GM18951 (cell line): ENCODE data around the gene CASZ1.

ENCODE experiments used
- POLR2A ChIP-seq: IDR thresholded peaks from 4 replicates; pipeline ENCODE4 v1.6.1; 2011; ENCODE audit warnings: mild to moderate bottlenecking; ENCODE audit not compliant: insufficient read length, insufficient read depth; ENCODE audit errors: extremely low read depth
- in situ Hi-C: fragments of 300-500 bp; cut with MboI; formaldehyde crosslinking; loops from one replicate; pipeline ENCODE4 v1.12.0; 2022; ENCODE audit warnings: low sequenced_read_pairs, mixed read lengths, inconsistent platforms; ENCODE audit not compliant: unreplicated experiment

Gene CASZ1

DNA sequence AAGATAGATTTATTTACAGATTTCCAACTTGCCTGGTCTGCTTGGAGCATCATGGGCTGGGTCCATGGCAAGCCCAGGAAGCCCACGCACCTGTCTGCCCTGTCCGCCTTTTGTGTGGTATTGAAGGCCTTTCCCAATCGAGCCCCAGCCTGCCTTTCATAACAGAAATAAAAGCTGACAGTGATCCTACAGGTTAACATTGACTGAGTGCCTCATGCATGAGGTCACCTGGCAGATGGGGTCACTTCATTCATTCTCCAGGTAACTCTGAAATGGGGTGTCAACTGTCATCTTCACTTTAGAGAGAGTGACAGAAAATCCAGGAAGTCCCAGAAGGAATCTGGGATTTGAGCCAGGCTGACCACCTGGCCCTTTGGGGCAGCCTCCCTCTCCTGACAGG lies 36.3 kb upstream of the CASZ1 start:
- TF ChIP-seq POLR2A, result no peak
- in situ Hi-C loops, result no loop called here

DNA sequence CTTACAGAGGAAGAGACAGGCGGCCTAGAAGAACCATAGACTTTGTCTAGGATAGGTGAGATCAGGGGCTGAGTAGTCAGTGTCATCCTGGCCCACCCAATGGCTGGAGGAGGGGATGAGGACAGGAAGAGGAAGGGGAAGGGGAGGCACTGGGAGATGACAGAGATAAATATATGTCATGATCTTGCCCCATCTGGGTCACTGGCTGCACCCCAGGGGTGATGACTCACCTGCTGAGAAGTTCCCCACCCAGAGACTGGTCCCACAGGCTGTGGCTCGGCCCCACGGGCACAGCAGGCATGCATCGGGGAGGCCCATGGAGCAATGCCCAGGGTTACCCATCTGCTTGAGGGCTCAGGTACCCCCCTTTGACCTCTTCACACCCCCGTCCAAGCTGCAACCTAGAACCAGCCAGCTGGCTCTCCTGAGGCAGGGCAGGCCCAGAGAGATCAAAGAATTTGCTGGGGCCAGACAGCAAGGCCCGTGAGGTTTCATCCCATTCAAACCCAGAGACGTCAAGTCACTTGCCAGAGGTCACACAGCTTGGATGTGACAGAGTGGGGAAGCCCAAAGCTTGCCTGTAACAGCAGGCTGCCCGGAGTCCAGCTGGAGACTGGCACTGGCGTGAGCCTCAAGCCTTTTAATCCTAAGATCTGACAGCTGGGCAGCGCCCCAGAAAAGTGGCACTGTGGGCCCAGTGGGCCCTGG lies 34.7 kb upstream of the CASZ1 start:
- TF ChIP-seq POLR2A, result no peak
- in situ Hi-C loops, result no loop called here

DNA sequence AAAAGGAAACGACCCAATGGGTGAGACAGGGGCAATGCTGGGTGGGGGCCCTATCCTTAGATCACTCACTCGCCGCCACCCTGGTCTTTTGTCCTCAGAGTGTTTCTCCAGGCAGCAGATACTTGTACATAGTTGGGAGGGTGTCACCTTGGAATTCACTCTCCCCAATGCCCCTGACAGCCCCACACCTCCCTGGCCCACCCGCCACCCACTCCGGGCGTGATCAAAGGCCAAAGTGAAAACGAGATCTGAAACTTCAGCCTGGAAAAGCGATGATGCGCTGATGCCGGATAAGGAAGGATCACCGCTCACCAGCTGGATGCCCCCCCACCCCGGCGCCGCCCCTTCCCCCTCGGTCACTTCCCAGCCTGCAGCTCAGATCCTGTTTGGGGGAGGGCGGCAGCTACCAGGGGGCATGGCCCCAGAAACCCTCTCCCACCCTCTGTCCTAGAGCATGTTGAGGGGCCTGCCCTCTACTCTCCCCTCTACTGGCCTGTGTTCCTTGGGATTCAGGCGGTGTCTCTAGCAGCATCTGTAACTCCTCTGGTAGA lies 33.6 kb upstream of the CASZ1 start:
- no peak for TF ChIP-seq POLR2A
- in situ Hi-C loops, result no loop called here

DNA sequence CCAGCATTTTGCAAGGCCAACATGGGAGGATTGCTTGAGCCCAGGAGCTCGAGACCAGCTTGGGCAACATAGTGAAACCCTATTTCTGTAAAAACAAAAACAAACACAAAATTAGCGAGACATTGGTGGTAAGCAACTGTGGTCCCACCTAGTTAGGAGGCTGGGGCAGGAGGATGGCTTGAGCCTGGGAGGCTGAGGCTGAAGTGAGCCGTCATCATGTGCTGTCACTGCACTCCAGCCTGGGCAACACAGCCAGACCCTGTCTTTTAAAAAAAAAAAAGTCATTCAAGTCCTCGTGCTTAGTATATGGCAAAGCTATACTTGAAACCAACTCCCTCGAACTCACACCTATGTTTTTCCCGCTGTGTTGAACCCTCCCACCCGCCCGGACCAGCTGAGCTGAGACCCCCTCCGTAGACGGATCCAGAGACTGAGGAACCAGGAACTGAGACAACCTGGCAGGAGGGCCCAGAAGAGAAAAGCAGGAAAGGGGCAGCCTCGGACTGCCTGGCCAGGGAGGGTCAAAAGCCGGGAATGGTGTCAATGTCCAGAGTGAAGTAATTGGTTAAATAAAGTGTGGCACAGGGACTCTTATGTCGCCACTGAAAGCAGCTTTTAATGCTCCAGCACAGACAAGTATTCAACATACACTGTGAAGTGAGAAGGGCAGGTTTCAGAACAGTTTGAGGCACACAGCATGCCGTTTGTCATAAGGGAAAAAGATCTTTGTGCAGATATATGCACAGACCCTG lies 32.8 kb upstream of the CASZ1 start:
- in situ Hi-C loops, result no loop called here
- TF ChIP-seq POLR2A, result no peak

DNA sequence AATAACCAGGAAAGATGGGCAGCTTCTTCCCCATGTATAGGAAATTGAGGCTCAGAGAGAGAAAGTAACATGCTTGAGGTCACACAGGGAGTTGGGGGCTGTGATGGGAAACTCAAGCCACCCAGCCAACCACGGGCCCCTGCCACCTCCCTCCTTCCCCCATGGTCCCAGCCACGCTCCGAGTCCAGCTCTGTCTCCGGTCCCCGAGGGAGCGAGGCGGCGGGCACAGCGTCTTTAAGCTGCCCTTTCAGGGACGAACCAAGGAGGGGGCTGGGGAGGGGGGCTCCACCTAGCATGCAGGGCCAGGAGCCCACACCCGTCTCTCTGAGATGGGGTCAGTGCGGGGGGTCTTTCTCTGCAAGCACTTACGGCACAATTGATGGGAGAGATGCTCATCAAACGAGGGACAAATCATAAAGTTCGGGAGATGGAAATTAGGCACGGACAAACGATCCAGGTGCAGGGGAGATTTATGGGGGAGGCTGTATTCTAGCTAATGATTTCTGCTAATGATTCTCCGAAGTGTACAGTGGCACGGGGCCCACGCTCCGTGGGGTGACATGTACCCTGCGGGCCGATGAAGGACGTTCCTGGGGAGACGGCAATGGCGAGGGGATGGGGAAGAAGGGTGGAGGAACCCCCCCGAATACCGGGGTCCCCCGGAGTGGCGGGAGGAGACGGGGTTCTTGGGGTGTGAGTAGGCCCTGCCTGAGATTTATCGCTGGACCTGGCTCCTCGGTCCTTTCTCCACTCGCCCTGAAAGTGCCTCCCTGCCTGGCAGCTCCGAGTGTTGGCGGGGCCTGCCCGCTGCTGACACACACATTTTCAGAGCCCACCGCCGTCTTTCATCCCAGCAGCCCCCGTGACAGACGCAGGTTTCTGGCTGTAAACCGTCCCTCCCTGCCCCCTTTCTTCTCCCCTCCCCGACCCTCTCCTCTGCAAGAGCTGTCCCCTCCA lies 31.2 kb upstream of the CASZ1 start:
- no peak for TF ChIP-seq POLR2A
- in situ Hi-C loops, result no loop called here

DNA sequence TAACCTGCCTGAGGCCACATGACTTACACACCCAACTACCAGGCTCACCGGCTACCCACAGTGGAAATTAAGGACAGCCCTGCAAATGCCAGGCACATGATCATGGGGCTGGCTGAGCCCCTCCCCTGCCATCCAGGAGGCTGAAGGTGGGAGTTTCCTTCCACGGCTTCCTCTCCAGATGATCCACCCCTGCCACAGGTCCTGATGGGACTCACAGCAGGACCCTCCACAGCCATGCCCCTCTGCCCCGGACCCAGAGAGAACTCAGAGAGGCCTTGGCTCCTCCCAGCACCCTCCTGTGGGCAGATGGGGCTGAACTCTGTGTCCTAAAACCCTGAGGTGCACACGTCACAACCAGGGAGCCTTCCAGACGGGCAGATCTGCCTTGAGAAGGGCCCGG lies 29.1 kb upstream of the CASZ1 start:
- TF ChIP-seq POLR2A, result no peak
- in situ Hi-C loops, result no loop called here

DNA sequence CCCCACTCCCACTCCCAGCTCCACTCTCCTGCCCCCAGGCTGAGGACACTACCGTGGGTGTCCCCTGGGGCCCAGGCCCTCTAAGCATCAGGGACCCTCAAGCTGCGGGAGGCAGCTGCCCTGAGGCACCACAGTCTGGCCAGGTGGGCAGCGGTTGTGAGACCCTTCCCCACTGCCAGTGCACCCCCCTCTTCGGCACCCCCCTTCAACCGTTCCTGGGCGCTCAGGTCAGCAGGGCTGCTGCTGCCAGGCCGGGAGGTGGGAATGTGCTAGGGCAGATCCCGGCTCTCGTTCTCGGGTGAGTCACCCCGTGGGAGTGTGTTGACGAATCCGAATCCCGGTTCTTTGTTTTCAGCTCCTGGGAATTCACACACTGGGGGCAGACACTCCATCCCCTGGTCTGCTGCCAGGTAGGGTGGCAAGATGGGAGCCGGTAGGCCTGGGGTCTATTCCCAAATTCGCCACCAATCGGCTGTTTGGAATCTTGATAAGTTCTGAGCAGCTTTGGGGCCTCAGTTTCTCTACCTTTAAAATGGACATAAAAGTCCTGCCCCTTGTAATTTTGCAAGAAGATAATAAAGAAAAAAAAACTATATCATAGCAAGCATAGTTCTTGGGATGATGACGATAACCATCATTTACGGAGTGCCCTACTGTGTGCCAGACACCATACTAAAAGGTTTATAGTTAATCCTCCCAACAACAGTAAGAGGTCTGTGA lies 28.5 kb upstream of the CASZ1 start:
- no peak for TF ChIP-seq POLR2A
- in situ Hi-C loops, result no loop called here

DNA sequence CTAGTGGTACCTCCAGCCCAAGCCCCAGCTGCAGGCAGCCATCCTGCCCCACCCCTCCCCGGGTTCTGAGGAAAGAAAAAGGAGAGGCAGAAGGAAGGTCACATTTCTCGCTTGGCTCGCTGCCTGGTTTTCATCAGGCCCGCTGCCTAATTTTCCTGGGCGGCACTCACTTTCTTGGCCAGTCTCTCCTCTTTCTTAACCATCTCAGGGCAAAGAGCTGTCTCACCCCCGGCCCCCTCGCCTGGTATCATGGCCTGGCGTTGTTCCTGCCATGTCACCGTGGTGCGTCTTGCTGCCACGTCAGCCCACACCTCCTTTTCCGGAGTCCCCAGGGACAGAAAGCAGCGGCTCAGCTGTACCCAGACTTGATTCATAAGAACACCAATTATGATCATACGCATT lies 26.6 kb upstream of the CASZ1 start:
- no peak for TF ChIP-seq POLR2A
- in situ Hi-C loops, result no loop called here

DNA sequence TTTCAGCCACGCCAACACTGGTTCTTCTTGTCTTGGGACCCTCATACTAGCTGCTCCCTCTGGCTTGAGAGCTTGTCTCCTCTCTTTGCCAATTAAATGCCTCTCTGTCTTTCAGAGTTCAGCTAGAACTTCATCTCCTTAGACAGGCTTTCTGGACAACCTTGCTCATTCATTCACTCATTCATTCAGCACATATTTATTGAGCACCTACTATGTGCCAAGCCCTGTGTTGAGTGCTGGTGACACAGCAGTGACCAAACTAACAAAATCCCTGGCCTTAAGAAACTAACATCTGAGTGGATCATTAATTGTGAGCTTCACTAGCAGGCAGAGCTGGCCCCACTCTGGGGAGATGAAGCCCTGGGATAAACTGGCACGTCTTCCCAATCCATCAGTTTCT lies 24.9 kb upstream of the CASZ1 start:
- in situ Hi-C loops, result no loop called here
- no peak for TF ChIP-seq POLR2A

DNA sequence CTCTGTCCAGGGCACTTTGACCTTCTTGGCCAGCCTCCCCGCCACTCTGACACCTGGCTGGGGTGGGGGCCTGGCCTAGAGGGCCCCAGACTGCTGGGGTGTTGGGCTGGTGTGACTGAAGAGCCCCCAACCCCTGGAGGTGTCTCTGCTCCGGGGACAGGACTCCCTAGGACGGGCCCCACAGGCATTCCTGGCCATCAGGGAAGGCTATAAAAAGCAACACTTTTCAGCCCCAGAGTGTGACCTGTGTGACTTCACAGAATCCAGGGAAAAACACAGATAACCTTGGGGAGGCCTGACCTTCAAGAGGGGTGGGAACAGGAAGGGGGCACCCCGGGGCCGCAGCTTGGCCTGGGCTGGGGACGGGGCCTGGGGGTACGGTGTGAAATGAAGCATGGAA lies 24.0 kb upstream of the CASZ1 start:
- no peak for TF ChIP-seq POLR2A

DNA sequence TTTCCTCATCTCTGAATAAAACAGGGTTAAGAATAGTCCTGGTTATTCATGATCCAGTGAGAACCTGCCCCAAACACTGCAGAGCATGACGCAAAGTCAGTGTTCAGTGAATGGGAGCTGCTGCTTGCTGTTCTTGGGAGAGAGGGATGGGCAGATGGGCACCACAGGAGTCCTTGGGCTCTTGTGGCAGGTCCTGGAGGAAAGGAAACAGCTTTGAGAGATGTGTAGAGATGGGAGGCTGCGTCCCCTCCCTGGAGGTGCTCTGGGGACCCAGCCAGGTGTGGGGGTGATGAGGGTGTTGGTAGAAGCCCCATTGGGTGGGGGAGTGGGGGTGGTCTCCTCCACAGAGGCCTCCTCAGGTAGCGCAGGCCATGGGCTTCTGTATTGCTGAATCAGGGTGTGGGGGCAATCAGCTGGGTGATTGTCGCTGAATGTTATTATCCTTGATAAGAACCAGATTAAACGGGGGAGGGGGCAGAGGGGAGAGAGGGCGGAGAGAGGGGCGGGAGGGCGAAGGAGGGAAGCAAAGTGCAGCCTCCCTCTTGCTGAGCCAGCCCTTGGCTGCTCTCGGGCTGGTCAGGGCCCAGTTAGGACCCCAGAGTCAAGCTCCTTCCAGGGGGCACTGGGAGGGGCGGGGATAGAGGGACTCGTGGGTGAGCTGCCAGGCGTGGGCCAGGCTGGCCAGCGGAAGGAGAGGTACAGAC lies 22.9 kb upstream of the CASZ1 start:
- in situ Hi-C loops, result no loop called here
- no peak for TF ChIP-seq POLR2A

More for the DNA sequence above, 24.0 kb upstream of the CASZ1 start:
- in situ Hi-C loops, result no loop called here
